WTC11 (cell line): ENCODE data around the gene TMEM198. TPM values are rescaled to one million over a fixed set of nuclear protein-coding genes. Genes with fewer than 3 reads are reported as not detected.

Experiments used
- ATAC-seq: fragments of 200-7000 bp; cut with Tn5 transposase; 2 replicates; pipeline ENCODE4 v1.10.0; 2021; ENCODE audit warnings: mild to moderate bottlenecking, moderate library complexity
- CTCF ChIA-PET: fragments of 300-600 bp; sonication (Branson Sonifier 250); formaldehyde crosslinking; loops from one replicate; lab custom pipeline; 2021; ENCODE audit warnings: antibody characterized with exemption; lab: Charles Lee
- POLR2A ChIA-PET: fragments of 350-600 bp; sonication (Branson Sonifier 250); formaldehyde crosslinking; loops from one replicate; lab custom pipeline; 2021; ENCODE audit warnings: antibody characterized with exemption; lab: Charles Lee
- DNase-seq: peaks from one replicate; pipeline ENCODE4 v3.0.0; 2021; ENCODE audit warnings: low spot score
- H3K27ac Mint-ChIP-seq: 2 replicates; pipeline ENCODE4 v1.8.0; 2021; ENCODE audit warnings: mixed read lengths
- H3K27me3 Mint-ChIP-seq: 2 replicates; pipeline ENCODE4 v1.8.0; 2021; ENCODE audit warnings: low read depth, mild to moderate bottlenecking, moderate library complexity, mixed read lengths
- H3K36me3 Mint-ChIP-seq: 2 replicates; pipeline ENCODE4 v1.8.0; 2021; ENCODE audit warnings: mixed read lengths
- H3K4me1 Mint-ChIP-seq: 2 replicates; pipeline ENCODE4 v1.8.0; 2022; ENCODE audit warnings: mixed read lengths
- H3K4me3 Mint-ChIP-seq: 2 replicates; pipeline ENCODE4 v1.8.0; 2021; ENCODE audit warnings: mild to moderate bottlenecking, moderate library complexity, mixed read lengths
- H3K9me3 Mint-ChIP-seq: 2 replicates; pipeline ENCODE4 v1.8.0; 2021; ENCODE audit warnings: mixed read lengths
- CREM ChIP-seq: sonication (generic); formaldehyde crosslinking; IDR thresholded peaks from 2 replicates; pipeline ENCODE4 v1.8.1; 2022; ENCODE audit warnings: mild to moderate bottlenecking, missing genetic modification reagents, moderate library complexity
- FOXP1 ChIP-seq: sonication (generic); formaldehyde crosslinking; IDR thresholded peaks from 2 replicates; pipeline ENCODE4 v1.8.0; 2022; ENCODE audit warnings: missing genetic modification reagents, mild to moderate bottlenecking, moderate library complexity, borderline replicate concordance
- JAZF1 ChIP-seq: fragments of 250-450 bp; sonication (Bioruptor Pico); IDR thresholded peaks from 2 replicates; pipeline ENCODE4 v1.9.0; 2021; ENCODE audit warnings: moderate library complexity, mild to moderate bottlenecking, inconsistent platforms
- NR1H2 ChIP-seq: sonication (generic); formaldehyde crosslinking; IDR thresholded peaks from 2 replicates; pipeline ENCODE4 v1.9.0; 2021; ENCODE audit warnings: mild to moderate bottlenecking, moderate library complexity, missing genetic modification reagents
- SMAD3 ChIP-seq: sonication (generic); formaldehyde crosslinking; IDR thresholded peaks from 2 replicates; pipeline ENCODE4 v1.8.0; 2022; ENCODE audit warnings: missing genetic modification reagents, mild to moderate bottlenecking, borderline replicate concordance
- ZBTB21 ChIP-seq: sonication (generic); formaldehyde crosslinking; IDR thresholded peaks from 2 replicates; pipeline ENCODE4 v1.8.1; 2023; ENCODE audit warnings: mild to moderate bottlenecking, missing genetic modification reagents, borderline replicate concordance
- ZNF121 ChIP-seq: sonication (generic); formaldehyde crosslinking; IDR thresholded peaks from 2 replicates; pipeline ENCODE4 v1.8.0; 2023; ENCODE audit warnings: missing genetic modification reagents
- ZNF219 ChIP-seq: sonication (generic); formaldehyde crosslinking; IDR thresholded peaks from 2 replicates; pipeline ENCODE4 v1.8.0; 2023; ENCODE audit warnings: missing genetic modification reagents, mild to moderate bottlenecking, borderline replicate concordance
- ZNF396 ChIP-seq: fragments of 250-450 bp; sonication (Bioruptor Pico); IDR thresholded peaks from 2 replicates; pipeline ENCODE4 v1.8.0; 2021; ENCODE audit warnings: mild to moderate bottlenecking, moderate library complexity, borderline replicate concordance
- total RNA-seq: library from RNA; stranded (reverse); gene quantifications from 3 replicates; pipeline ENCODE4 v1.2.3, GENCODE V29; 2021
- TF ChIP-seq, protein P1 (sequence below): sonication (generic); formaldehyde crosslinking; IDR thresholded peaks from 2 replicates; pipeline ENCODE4 v1.8.1; 2022; ENCODE audit warnings: missing genetic modification reagents, borderline replicate concordance
- TF ChIP-seq, protein P2 (sequence below): sonication (generic); formaldehyde crosslinking; IDR thresholded peaks from 2 replicates; pipeline ENCODE4 v1.8.0; 2022; ENCODE audit warnings: mild to moderate bottlenecking, missing genetic modification reagents
- TF ChIP-seq, protein P3 (sequence below): sonication (generic); formaldehyde crosslinking; IDR thresholded peaks from 2 replicates; pipeline ENCODE4 v1.8.0; 2023; ENCODE audit warnings: missing genetic modification reagents
- TF ChIP-seq, protein P4 (sequence below): sonication (generic); formaldehyde crosslinking; conservative IDR thresholded peaks from 2 replicates; pipeline ENCODE4 v1.8.1; 2023; ENCODE audit warnings: mild to moderate bottlenecking, low read depth, missing genetic modification reagents, moderate library complexity
- TF ChIP-seq, protein P5 (sequence below): sonication (generic); formaldehyde crosslinking; IDR thresholded peaks from 2 replicates; pipeline ENCODE4 v1.8.1; 2022; ENCODE audit warnings: mild to moderate bottlenecking, missing genetic modification reagents, moderate library complexity, borderline replicate concordance
- TF ChIP-seq, protein P6 (sequence below): fragments of 250-450 bp; sonication (Bioruptor Pico); IDR thresholded peaks from 2 replicates; pipeline ENCODE4 v2.1.2; 2022; ENCODE audit warnings: mild to moderate bottlenecking, moderate library complexity
- TF ChIP-seq, protein P7 (sequence below): sonication (generic); formaldehyde crosslinking; IDR thresholded peaks from 2 replicates; pipeline ENCODE4 v1.8.1; 2023; ENCODE audit warnings: mild to moderate bottlenecking, missing genetic modification reagents

Gene TMEM198
- total RNA-seq, 1 experiment from 2014 or later = 7.1 TPM

DNA sequence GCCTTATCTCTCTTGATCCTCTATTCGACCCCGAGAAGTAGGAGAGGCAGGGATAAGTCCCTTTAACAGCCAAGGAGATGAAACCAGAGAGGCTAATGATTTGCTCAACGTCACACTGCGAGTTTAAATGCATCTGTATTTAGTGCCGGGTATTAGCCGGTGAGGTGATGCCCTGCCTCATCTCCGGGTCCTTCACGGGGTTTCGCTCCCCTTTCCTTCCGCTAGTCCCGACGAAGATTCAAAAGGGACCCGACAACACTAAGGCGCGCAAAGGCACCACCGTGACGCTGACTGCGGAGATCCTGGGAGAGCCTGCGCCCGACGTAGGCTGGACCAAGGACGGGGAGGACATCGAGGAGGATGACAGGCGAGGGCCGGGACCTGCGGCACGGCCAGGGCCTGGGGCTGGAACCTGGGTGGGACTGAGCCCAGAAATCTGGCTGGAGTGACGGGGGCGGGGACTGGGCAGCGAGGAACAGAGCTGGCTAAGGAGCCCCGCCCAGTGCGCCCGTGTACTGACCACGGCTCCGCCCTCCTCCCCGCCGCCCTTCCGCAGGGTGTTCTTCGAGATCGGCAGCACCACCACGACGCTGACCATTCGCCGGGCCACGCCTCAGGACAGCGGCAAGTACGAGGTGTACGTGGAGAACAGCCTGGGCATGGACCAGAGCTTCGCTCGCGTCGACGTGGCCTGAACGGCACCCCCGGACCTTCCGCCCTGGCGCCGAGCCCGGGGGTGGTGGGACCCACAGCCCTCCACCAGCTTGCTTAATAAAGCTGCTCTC lies 46.1 kb upstream of the TMEM198 start:
- H3K27ac Mint-ChIP-seq = no peak overlapping the region
- peaks cover 49% of the 10 kb centered on the region for H3K27me3 Mint-ChIP-seq

More for the DNA sequence above, 46.1 kb upstream of the TMEM198 start:
- Mint-ChIP-seq H3K9me3 (no peaks in the 10 kb centered on the region), H3K4me3 (peak overlapping the region; percentile 98), H3K4me1 (peaks cover 54% of the 10 kb centered on the region), H3K36me3 (no peaks in the 10 kb centered on the region)
- ChIA-PET CTCF (interaction anchor here (0.9 to 35.9 kb wide), 19 partner anchors 9 to 110 kb away, joined by 3 to 2316 read pairs (median 10); partner anchors contain the start of genes ASIC4, CHPF, DNPEP and SPEG), POLR2A (interaction anchor here (1.0 to 2.9 kb wide), 8 partner anchors 10 to 219 kb away, joined by 4 to 19 read pairs (median 6); partner anchors contain the start of genes DNAJB2 and DNPEP)
- DNase-seq (peak; percentile 73), ATAC-seq (peak; percentile 10)
- TF ChIP-seq, protein P1, sequence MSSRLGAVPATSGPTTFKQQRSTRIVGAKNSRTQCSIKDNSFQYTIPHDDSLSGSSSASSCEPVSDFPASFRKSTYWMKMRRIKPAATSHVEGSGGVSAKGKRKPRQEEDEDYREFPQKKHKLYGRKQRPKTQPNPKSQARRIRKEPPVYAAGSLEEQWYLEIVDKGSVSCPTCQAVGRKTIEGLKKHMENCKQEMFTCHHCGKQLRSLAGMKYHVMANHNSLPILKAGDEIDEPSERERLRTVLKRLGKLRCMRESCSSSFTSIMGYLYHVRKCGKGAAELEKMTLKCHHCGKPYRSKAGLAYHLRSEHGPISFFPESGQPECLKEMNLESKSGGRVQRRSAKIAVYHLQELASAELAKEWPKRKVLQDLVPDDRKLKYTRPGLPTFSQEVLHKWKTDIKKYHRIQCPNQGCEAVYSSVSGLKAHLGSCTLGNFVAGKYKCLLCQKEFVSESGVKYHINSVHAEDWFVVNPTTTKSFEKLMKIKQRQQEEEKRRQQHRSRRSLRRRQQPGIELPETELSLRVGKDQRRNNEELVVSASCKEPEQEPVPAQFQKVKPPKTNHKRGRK = no peak
- TF ChIP-seq NR1H2 (CRISPR knock-in tag) = no peak
- TF ChIP-seq, protein P2, sequence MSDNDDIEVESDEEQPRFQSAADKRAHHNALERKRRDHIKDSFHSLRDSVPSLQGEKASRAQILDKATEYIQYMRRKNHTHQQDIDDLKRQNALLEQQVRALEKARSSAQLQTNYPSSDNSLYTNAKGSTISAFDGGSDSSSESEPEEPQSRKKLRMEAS (CRISPR knock-in tag) = peak; percentile 62
- TF ChIP-seq, protein P3, sequence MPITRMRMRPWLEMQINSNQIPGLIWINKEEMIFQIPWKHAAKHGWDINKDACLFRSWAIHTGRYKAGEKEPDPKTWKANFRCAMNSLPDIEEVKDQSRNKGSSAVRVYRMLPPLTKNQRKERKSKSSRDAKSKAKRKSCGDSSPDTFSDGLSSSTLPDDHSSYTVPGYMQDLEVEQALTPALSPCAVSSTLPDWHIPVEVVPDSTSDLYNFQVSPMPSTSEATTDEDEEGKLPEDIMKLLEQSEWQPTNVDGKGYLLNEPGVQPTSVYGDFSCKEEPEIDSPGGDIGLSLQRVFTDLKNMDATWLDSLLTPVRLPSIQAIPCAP (CRISPR knock-in tag) = no peak
- TF ChIP-seq FOXP1 (CRISPR knock-in tag) = 0 out of 2 replicates have a peak, but pooled peaks have one; percentile 17
- TF ChIP-seq ZNF396 (CRISPR knock-in tag) = no peak
- no peak for TF ChIP-seq ZBTB21 (CRISPR knock-in tag)
- TF ChIP-seq JAZF1 (CRISPR knock-in tag) = no peak
- TF ChIP-seq, protein P4, sequence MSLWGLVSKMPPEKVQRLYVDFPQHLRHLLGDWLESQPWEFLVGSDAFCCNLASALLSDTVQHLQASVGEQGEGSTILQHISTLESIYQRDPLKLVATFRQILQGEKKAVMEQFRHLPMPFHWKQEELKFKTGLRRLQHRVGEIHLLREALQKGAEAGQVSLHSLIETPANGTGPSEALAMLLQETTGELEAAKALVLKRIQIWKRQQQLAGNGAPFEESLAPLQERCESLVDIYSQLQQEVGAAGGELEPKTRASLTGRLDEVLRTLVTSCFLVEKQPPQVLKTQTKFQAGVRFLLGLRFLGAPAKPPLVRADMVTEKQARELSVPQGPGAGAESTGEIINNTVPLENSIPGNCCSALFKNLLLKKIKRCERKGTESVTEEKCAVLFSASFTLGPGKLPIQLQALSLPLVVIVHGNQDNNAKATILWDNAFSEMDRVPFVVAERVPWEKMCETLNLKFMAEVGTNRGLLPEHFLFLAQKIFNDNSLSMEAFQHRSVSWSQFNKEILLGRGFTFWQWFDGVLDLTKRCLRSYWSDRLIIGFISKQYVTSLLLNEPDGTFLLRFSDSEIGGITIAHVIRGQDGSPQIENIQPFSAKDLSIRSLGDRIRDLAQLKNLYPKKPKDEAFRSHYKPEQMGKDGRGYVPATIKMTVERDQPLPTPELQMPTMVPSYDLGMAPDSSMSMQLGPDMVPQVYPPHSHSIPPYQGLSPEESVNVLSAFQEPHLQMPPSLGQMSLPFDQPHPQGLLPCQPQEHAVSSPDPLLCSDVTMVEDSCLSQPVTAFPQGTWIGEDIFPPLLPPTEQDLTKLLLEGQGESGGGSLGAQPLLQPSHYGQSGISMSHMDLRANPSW (CRISPR knock-in tag) = no peak
- TF ChIP-seq, protein P5, sequence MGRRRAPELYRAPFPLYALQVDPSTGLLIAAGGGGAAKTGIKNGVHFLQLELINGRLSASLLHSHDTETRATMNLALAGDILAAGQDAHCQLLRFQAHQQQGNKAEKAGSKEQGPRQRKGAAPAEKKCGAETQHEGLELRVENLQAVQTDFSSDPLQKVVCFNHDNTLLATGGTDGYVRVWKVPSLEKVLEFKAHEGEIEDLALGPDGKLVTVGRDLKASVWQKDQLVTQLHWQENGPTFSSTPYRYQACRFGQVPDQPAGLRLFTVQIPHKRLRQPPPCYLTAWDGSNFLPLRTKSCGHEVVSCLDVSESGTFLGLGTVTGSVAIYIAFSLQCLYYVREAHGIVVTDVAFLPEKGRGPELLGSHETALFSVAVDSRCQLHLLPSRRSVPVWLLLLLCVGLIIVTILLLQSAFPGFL (CRISPR knock-in tag) = no peak
- TF ChIP-seq, protein P6, sequence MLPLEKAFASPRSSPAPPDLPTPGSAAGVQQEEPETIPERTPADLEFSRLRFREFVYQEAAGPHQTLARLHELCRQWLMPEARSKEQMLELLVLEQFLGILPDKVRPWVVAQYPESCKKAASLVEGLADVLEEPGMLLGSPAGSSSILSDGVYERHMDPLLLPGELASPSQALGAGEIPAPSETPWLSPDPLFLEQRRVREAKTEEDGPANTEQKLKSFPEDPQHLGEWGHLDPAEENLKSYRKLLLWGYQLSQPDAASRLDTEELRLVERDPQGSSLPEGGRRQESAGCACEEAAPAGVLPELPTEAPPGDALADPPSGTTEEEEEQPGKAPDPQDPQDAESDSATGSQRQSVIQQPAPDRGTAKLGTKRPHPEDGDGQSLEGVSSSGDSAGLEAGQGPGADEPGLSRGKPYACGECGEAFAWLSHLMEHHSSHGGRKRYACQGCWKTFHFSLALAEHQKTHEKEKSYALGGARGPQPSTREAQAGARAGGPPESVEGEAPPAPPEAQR (CRISPR knock-in tag) = no peak
- TF ChIP-seq SMAD3 (CRISPR knock-in tag) = no peak
- TF ChIP-seq ZNF219 (CRISPR knock-in tag) = no peak
- TF ChIP-seq, protein P7, sequence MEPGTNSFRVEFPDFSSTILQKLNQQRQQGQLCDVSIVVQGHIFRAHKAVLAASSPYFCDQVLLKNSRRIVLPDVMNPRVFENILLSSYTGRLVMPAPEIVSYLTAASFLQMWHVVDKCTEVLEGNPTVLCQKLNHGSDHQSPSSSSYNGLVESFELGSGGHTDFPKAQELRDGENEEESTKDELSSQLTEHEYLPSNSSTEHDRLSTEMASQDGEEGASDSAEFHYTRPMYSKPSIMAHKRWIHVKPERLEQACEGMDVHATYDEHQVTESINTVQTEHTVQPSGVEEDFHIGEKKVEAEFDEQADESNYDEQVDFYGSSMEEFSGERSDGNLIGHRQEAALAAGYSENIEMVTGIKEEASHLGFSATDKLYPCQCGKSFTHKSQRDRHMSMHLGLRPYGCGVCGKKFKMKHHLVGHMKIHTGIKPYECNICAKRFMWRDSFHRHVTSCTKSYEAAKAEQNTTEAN = no peak
- TF ChIP-seq ZNF121 (CRISPR knock-in tag) = no peak
- TF ChIP-seq CREM (CRISPR knock-in tag) = no peak
